HG03457 (cell line): ENCODE measurements around the gene RERE.

ENCODE experiments used
- ATAC-seq: cut with Tn5 transposase; IDR thresholded peaks from one replicate; pipeline ENCODE4 v1.9.1; 2021; ENCODE audit warnings: moderate number of reproducible peaks; ENCODE audit not compliant: unreplicated experiment

The RERE gene

DNA sequence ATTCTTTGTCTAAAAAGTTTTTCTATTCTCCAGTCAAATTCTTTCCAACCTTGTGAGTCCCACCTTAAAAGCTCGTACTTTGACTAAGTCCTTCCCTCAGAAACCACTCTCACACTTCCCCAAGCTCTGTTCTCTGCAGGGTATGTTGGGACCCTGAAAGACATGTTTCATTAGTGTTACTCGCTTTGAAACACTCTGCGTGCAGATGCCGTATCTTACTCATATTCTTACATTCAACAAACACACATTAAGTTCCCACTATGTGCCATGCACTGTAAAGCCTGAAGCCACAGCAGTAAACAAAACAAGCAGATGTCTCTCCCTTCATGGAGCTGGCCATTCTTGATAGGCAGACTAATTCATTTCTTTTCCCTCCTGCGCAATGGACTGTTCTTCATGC, 229.7 kb downstream of the RERE start:
- ATAC-seq: no peak

DNA sequence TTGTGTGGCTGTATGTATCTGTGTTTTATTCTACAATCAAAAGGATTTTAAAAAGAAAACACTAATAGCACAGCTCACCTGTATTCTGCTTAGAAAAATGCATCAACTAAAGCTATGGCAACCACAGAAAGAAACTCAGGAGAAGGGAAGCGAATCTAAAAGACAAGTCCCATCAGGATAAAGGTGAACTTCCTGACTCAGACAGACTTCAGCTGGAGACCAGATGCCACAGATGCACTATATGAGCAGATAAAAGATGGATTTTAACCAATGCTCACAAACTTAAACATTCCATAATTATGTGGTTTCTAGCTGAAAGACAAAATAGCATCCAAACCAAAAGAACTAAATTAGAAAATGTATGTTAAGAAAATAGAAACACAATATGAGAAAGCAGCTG, 231.0 kb downstream of the RERE start:
- ATAC-seq: no peak

DNA sequence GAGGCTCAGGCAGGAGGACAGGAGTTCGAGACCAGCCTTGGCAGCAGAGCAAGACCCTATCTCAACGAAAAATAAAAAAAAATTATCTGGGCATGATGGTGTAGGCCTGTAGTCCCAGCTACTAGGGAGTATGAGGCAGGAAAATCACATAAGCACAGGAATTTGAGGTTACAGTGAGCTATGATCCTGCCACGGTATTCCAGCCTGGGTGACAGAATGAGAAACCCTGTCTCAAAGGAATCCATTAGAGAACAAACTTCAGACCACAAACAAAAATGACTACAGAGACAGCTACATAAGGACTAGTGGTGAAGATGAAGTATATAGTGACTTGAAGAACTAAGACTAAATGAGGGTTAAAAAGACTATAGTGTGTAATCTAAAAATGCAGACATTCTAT, 233.1 kb downstream of the RERE start:
- ATAC-seq: no peak

DNA sequence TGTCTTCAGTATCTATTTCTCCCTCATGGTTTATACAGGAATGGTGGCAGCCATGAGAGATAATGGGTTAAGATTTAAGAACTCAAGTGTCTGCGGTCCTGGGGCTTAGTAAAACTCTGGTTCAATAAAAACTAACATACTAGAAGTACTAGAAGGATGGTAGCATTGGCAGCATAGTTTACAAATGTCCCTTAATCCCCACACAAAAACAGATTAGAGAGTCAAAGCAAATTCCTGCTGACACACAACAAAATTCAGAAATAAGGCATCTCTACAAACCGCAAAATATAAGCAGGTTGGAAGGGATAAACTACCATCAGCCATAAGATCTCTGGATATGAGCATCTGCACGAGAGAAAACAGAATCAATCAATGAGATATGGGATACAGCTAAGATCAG, 234.4 kb downstream of the RERE start:
- ATAC-seq: no peak

DNA sequence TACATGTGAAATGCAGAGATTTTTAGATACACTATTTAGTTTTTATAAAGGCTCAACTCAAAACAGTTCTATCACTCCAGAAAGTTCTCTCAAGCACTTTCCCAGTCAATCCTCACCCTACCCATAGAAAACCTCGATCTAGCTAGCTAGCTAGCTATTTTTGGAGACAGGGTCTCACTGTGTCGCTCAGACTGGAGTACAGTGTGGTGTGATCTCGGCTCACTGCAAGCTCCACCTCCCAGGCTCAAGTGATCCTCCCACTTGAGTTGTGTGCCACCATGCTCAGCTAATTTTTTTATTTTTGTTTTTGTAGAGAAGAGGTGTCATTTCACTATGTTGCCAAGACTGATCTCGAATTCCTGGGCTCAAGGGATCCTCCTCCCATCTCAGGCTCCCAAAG, 236.9 kb downstream of the RERE start:
- no peak for ATAC-seq

DNA sequence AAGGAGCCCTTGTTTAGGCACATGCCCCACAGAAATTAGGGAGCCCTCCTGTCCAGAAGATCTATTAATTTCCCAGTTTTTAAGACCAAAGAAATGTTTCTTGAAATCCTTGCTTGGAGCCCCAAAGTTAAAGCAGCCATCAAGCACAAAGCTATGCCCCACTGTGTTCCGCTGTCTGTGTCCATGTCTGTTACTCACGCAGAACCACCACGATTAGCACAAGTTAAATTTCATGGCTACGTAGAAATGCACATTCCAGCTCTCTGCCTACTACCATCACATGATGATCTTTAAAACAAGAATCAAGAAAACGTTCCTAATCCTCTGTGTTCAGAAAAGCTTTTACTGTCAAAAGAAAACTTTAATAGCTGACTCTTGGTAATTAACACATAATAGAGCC, 238.5 kb downstream of the RERE start:
- ATAC-seq: no peak

DNA sequence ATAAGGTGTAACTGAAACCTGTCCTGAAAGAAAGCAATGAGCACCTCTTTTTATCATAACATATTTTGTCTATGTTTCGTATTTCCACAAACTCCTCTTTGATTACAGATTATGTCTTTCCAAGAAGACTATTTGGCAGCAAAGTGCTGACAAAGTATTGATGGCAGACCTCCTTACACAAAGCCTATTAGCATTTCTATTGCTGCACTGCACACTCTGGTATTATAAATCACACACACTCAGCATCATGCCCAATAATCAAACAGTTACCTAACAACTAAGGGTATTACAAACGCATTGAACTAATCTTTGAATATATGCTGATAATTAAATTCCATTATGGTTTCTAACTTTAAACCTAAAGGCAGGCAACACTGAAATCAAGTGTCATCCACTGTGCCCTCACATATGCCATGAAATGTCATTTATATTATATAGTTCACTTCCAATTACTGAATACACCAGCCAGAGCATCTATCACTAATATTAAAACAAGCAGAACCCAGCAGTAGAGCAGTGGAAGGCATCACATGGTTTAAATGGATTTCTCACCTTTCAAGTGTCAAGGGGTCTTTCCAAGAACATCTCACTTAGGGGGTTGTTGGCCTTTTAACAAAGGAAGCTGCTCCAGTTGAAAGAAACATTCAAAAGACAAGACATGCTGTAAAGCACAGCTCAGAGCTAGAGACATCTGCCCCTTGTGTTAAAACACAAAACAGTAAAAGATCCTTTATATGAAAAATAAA, 239.1 kb downstream of the RERE start:
- no peak for ATAC-seq

DNA sequence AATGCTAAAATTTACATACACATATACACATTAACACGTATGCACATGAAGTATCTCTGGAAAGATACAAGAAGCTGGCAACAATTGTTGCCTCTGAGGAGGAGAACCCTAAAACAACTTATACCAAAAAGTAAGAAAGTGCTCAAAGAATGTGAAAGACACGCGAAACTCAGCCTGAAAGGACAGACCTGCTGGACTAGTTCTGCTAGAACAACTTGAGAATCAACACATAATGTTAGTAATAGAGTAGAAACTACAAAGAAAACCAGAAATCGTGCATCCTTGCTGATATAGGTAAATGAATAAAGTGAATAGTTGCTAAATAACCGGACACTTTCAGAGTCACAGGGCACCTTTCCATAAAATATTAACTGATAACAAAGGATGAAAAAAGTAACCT, 242.5 kb downstream of the RERE start:
- no peak for ATAC-seq

DNA sequence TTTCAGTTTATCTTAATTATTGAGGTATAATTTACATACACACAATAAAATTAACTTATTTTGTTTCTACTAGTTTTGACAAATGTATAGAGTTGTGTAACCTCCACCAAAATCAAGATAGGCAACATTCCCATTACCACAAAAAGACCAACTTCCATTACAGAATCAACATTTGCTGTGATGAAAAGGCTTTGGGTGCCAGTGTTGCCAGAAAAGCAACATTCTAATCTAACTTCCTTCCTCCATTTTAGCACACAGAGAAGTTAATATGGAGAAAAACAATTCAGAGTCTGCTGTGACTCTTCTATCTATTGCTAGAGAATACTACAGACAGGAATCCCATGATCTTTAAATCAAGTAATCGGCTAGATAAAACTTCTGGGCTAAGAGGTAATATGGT, 245.3 kb downstream of the RERE start:
- no peak for ATAC-seq

DNA sequence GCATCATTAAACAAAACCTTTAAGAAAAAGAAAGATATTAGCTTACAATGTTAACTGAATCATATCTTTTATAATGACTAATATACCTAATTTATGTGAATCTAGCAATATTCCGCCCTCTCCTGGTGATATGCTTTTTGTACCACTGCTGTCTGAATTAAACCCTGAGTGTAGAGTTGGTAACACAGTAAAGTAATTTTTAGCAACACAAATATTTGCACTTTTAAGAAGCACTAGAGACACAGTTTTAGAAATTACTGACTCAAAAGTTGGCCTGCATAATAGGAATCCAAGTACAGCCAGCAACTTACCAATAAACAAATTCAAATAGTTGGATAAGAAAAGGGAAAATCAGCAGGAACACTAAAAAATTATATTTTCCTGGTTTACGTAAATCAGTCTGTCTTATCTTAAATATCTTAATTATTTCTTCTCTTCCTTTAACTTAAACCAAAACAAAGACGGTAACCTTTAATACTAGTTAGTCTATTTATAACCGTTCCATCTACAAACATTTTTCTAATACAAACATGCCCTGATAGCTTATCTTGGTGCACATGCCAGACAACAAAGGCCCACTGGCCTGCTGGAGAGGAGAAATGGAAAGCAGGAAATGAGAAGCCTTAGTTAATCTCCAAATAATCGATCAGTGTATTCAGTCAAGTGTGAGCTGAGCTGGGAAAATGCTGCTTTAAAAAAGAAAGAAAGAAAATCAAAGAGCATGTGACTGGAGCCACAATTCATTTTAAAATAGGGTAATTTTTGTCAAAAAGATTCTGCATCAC, 246.0 kb downstream of the RERE start:
- no peak for ATAC-seq

DNA sequence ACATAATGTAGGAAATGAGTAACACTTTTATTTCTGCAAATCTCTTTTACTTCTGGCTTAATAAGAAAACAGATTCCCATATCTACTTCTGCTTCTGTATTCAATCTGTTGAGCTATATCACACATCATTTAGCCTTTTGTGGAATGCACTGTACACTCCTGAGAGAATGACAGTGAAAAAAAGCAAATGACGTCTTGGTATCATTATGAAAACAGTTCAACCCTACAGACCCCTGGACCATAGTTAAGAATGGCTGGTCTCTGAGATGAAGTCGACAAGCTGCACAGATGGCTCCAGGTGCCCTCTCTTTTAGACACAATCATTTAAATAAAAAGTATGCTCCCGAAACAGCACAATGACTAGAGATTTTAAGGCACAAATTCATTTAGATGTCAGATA, 247.0 kb downstream of the RERE start:
- ATAC-seq: no peak

DNA sequence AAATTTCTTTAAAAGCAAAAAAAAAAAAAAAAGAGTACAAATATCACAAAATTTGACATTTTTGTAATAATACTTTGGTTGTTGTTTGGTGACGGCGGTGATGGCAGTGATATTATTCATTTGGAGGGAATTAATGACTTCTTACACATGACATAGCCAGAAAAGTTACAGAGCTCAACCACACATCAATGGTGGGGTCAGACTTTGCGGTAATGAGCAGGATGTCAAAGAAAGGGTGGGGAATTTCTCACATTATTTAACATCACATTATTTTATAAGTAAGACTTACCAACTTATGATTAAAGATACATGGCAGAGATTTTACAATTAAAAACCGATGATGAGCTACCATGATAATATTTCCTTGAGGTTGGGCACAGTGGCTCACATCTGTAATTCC, 248.2 kb downstream of the RERE start:
- no peak for ATAC-seq

DNA sequence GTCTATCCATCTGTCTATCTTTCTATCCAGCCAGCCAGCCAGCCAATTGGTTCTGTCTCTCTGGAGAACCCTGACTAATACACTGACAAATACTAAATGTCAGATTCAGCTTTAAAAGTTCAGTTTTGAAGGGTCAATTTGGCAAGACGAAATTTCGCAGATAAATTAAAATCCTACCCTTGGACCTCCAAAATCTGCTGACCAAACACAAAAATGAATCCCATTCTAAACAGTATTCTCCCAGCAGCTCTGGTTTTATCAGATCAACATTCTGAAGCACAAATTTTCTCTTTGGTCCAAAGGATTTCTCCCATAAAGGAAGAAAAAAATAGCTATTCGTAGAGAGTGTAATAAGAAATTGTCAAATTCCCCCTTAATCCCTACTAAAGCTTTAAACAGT, 248.6 kb downstream of the RERE start:
- ATAC-seq: no peak

DNA sequence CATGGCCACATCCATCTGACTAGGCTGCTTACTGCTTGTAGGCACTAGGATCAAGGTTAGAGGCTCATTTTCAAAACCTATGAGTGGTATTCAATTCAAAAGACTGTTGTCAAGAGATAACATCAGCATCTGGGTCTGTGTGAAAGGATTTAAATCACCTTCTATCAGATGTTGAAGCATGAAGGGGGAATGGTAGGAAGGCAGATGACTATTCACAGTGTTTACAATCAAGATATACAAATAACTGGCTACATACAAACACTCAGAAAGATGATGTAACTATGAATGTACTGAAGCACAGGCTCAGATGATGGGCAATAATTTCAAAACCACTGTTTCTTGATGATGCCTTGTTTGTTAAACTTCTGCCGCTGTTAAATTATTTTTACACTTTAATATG, 250.3 kb downstream of the RERE start:
- ATAC-seq: no peak

DNA sequence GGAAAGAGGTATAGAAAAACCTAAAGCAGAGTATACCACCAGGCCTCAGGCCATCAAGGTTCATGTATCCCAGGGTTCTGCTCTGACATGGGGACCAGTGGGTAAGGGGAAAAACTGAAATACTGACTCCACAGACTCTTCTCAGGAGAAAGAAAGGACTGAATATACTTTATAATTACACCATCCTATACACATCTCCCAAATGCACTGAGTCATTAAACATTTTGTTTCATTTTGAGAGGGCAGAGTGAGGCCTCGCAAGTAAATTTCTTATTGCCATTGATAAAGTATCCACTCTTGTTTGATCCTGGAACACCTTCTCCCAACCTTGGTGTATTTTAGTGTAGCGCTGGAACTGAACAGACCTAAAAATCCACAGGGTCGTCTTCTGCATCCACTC, 251.6 kb downstream of the RERE start:
- no peak for ATAC-seq

DNA sequence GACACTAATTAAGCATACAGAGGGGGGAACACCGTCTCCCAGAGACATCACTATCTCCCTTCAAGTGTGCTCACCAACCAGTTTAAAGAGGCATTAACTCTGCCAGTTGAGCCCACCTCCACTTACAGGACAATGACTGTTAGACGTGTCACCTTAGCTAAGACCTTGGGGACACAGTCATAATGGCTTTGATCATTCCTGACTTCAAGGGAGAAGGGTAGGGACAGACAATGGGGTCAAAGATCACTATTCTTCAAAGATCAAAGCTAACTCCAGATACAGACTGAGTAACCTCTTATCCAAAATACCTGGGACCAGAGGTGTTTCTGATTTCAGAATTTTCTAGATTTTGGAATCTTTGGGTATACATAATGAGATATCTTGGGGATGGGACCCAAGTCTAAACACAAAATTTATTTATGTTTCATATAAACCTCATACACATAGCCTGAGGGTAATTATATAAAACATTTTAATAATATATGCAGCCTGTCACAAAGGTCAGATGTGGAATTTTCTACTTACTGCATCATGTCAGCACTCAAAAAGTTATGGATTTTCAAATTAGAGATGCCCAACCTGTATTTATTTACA, 253.4 kb downstream of the RERE start:
- ATAC-seq: no peak

DNA sequence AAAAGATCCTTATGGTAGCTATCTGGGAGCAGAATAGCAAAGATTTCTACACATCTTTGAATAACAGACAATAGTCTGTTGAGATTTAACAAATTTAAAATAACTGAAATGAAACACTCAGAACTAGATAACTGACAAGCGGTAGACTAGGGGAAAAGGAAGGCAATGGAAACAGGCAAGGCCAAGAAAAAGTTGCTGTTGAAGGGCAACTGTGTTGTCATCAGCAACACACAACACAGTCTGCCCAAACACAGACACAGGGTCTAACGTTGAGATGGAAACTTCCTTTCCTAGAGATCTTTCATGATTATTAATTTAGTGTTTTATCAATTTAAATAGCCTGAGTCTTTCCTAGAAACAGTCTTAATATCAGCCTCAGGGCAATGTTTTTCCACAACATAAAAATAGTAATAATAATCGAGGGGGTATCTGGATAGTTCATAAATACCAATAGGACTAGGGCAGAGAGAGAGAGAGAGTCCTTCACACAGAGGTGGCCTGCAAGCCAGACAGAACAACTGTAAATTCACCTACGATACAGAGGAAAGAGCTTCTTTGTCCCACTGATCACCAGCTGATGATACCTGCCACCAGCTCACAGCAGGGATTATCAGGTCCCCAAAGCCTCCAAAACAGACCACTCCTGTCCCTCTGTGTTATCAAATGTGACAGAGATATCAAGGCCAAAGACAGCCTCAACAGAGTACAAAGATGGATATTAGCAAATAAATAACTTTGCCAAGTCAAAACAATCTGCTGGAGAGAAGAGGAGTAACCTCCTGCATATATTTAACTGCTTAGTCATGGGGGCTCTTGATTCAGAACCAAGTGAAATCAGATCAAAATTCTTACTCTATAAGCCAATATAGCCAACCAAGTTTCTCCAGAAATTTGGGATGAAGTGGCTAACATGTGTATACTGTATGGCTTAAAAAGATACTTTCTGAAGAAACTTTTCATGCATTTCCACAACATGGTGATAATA, 254.3 kb downstream of the RERE start:
- ATAC-seq: no peak

DNA sequence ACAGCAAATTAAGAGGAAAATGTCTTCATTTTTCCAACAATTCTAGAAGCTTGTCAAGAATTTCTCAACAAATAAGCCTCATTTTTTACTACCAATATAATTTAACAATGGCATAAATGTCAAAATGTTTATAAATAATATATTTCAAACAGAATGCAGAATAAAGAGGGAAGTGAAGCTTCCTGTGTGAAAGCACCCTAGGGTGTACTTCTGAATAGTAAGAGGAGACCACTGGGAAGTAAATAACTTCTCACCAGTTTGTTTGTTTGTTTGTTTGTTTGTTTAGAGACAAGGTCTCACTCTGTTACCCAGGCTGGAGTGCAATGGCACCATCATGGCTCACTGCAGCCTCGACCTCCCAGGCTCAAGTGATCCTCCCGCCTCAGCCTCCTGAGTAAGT, 255.2 kb downstream of the RERE start:
- ATAC-seq: no peak

DNA sequence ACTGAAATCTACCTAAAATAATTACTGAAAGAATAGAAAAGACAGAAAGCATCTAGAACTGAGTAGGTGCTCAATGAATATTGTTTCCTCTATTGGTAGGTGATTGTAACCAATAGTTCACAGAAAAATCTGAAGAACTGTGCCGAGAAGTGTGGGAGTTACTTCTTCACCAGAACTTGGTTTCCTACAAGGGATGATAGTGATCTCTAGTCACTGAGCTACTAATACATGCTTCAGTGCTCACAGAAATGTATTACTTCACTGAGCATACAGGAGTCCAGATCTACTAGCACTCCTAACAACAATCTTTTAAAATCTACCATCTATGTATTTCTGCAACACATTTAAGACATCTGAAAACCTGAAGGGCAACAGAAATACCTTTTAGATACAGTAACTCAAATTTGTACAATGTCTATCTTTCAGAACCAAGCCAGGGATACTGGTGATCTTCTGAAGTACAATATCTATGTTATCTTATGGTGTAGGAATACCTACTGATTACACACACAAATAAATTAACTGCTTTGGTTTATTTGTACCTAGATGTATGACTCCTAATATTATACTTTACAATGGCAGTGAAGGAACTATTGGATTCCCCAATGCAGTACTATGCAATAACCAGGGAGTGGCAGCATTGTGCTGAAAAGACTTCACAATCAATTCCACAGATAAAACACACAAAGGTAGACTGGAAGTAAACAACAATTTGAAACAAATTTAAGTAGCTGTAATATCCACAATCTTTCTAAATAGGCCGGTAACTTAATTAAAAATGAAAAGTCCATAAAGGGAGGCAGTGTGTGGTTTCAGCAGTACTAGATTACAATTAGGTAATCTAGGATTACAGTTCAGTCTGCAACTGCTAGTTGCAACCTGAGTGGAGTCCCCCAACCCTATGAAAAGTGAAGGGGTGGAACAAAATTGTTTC, 256.6 kb downstream of the RERE start:
- no peak for ATAC-seq

DNA sequence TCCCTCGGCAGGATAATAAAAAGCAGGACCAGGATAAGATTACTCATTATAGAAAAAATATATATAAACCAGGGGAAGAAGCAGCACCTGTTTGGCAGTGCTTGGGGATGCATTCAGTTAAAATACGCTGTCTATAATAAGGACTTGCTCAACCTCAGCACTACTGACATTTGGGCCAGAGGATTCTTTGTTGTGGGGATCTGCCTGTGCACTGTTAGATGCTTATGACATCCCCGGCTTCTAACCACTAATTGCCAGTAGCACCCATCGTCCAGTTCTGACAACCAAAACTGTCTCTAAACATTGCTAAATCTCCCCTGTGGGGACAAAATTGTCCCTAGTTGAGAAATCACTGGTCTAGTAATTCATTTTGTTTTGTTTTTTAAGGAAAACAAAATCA, 257.4 kb downstream of the RERE start:
- no peak for ATAC-seq
